ENCODE data around the gene MGMT. TPM values are rescaled to one million over a fixed set of nuclear protein-coding genes. Genes with fewer than 3 reads are reported as not detected.

The MGMT gene
- total RNA-seq, 1 experiment from 2014 or later = 11.5 TPM

DNA sequence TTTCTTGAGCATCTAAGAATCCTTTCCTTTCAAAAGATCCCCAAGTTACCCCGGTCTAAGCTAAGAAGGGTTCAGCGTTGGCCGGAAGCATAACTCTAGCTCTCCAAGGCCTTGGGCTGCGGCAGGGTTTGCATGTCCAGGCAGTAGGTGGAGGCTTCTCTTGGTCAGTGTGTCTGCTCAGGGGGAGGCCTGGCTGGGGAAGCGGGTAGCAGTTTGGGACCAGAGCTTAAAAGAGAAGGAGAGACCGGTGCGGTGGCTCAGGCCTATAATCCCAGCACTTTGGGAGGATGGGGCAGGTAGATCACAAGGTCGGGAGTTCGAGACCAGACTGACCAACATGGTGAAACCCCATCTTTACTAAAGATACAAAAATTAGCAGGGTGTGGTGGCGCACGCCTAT is 226.3 kb downstream of the MGMT start:
- Histone ChIP-seq H4K20me1 (ENCODE audit: insufficient read depth) (no peaks in the 10 kb centered on the region), H3K4me1 (ENCODE audit: control insufficient read depth in 1 of 2, insufficient read depth in 2 of 2, low read length in 2 of 2) (no peaks in the 10 kb centered on the region), H3K9ac (ENCODE audit: low read length) (no peak overlapping the region), H3K27me3 (ENCODE audit: insufficient read depth, low read length) (no peaks in the 10 kb centered on the region), H3K79me2 (ENCODE audit: insufficient read depth, low read length) (no peaks in the 10 kb centered on the region), H3K9me3 (ENCODE audit: control insufficient read depth in 1 of 2, insufficient read depth in 1 of 2, low read depth in 1 of 2, low read length in 2 of 2) (no peaks in the 10 kb centered on the region), H2AFZ (ENCODE audit: low read depth, low read length, poor library complexity, severe bottlenecking) (no peak overlapping the region), H3K36me3 (ENCODE audit: control insufficient read depth in 1 of 2, insufficient read depth in 2 of 2, low read length in 2 of 2) (no peaks in the 10 kb centered on the region), H3K9me2 (ENCODE audit: insufficient read depth) (no peaks in the 10 kb centered on the region), H3K4me3 (replicated peaks in 1 of 2; ENCODE audit: low read depth in 1 of 2, low read length in 2 of 2) (no peak overlapping the region), H3K4me2 (ENCODE audit: low read length) (no peak overlapping the region), H3K27ac (ENCODE audit: low read depth, low read length) (no peak overlapping the region)
- ChIA-PET CTCF (no interaction called here), POLR2A (no interaction called here), RAD21 (ENCODE audit: low non-redundant PET in 1 of 2, low total read pairs in 2 of 2, uncharacterized antibody in 2 of 2, unreplicated experiment in 2 of 2) (no interaction called here)
- no TSS peak for BruUV-seq (replicated peaks)
- ATAC-seq = no peak
- intact Hi-C loops (cut with micrococcal nuclease) = no loop called here
- no peak for DNase-seq (ENCODE audit: low read depth, low spot score)
- TF ChIP-seq EGR1 (IDR thresholded peaks at IDR 0.05; ENCODE audit: low read depth) = no peak
- no peak for TF ChIP-seq CBX3 (IDR thresholded peaks at IDR 0.05; ENCODE audit: low read depth)
- TF ChIP-seq, protein P1, sequence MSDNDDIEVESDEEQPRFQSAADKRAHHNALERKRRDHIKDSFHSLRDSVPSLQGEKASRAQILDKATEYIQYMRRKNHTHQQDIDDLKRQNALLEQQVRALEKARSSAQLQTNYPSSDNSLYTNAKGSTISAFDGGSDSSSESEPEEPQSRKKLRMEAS (IDR thresholded peaks at IDR 0.05) = no peak
- TF ChIP-seq SRF (IDR thresholded peaks at IDR 0.05; ENCODE audit: low read depth) = no peak
- no peak for TF ChIP-seq EZH2phosphoT487 (IDR thresholded peaks at IDR 0.05; ENCODE audit: borderline replicate concordance)
- TF ChIP-seq RAD21 (IDR thresholded peaks at IDR 0.05; ENCODE audit: low read depth) = no peak
- no peak for TF ChIP-seq JUND (IDR thresholded peaks at IDR 0.05)
- TF ChIP-seq, protein P2, sequence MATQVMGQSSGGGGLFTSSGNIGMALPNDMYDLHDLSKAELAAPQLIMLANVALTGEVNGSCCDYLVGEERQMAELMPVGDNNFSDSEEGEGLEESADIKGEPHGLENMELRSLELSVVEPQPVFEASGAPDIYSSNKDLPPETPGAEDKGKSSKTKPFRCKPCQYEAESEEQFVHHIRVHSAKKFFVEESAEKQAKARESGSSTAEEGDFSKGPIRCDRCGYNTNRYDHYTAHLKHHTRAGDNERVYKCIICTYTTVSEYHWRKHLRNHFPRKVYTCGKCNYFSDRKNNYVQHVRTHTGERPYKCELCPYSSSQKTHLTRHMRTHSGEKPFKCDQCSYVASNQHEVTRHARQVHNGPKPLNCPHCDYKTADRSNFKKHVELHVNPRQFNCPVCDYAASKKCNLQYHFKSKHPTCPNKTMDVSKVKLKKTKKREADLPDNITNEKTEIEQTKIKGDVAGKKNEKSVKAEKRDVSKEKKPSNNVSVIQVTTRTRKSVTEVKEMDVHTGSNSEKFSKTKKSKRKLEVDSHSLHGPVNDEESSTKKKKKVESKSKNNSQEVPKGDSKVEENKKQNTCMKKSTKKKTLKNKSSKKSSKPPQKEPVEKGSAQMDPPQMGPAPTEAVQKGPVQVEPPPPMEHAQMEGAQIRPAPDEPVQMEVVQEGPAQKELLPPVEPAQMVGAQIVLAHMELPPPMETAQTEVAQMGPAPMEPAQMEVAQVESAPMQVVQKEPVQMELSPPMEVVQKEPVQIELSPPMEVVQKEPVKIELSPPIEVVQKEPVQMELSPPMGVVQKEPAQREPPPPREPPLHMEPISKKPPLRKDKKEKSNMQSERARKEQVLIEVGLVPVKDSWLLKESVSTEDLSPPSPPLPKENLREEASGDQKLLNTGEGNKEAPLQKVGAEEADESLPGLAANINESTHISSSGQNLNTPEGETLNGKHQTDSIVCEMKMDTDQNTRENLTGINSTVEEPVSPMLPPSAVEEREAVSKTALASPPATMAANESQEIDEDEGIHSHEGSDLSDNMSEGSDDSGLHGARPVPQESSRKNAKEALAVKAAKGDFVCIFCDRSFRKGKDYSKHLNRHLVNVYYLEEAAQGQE (IDR thresholded peaks at IDR 0.05; ENCODE audit: low read depth) = no peak
- TF ChIP-seq, protein P3, sequence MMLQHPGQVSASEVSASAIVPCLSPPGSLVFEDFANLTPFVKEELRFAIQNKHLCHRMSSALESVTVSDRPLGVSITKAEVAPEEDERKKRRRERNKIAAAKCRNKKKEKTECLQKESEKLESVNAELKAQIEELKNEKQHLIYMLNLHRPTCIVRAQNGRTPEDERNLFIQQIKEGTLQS (IDR thresholded peaks at IDR 0.05) = no peak
- no peak for TF ChIP-seq SP1 (IDR thresholded peaks at IDR 0.05; ENCODE audit: low read depth)
- TF ChIP-seq, protein P4, sequence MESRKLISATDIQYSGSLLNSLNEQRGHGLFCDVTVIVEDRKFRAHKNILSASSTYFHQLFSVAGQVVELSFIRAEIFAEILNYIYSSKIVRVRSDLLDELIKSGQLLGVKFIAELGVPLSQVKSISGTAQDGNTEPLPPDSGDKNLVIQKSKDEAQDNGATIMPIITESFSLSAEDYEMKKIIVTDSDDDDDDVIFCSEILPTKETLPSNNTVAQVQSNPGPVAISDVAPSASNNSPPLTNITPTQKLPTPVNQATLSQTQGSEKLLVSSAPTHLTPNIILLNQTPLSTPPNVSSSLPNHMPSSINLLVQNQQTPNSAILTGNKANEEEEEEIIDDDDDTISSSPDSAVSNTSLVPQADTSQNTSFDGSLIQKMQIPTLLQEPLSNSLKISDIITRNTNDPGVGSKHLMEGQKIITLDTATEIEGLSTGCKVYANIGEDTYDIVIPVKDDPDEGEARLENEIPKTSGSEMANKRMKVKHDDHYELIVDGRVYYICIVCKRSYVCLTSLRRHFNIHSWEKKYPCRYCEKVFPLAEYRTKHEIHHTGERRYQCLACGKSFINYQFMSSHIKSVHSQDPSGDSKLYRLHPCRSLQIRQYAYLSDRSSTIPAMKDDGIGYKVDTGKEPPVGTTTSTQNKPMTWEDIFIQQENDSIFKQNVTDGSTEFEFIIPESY (IDR thresholded peaks at IDR 0.05; ENCODE audit: extremely low read depth, insufficient replicate concordance, low read length) = no peak
- no peak for TF ChIP-seq ZFX (IDR thresholded peaks at IDR 0.05)
- no peak for TF ChIP-seq POLR2A (IDR thresholded peaks at IDR 0.05; ENCODE audit: borderline replicate concordance, extremely low read depth, insufficient read depth, insufficient read length)
- no peak for TF ChIP-seq TCF7L2 (IDR thresholded peaks at IDR 0.05; ENCODE audit: borderline replicate concordance, extremely low read depth, insufficient read depth, insufficient read length)
- TF ChIP-seq POLR2AphosphoS5 (IDR thresholded peaks at IDR 0.05; ENCODE audit: low read depth, low read length) = no peak
- TF ChIP-seq CEBPB (IDR thresholded peaks at IDR 0.05; ENCODE audit: low read depth) = no peak
- TF ChIP-seq ELF1 (IDR thresholded peaks at IDR 0.05; ENCODE audit: borderline replicate concordance, low read depth) = no peak
- TF ChIP-seq YY1 (IDR thresholded peaks at IDR 0.05; ENCODE audit: extremely low read depth, insufficient replicate concordance, low read depth, low read length) = no peak
- TF ChIP-seq EZH2 (IDR thresholded peaks at IDR 0.05) = no peak
